AG09319 (cell line): ENCODE results near the gene EHHADH.
A peak's percentile ranks its signal among the peaks of the same experiment; 100 is the strongest.

Experiments used
- DNase-seq: peaks from one replicate; pipeline ENCODE4 v3.0.0-alpha.2; 2010; ENCODE audit warnings: low read depth; ENCODE audit errors: extremely low read depth
- TF ChIP-seq, protein P1 (sequence below): IDR thresholded peaks from 2 replicates; pipeline ENCODE4 v1.5.1; 2011; ENCODE audit warnings: low read depth, mild to moderate bottlenecking, inconsistent platforms, low read length, moderate library complexity

The EHHADH gene

GRCh38 chr3:185208823-185209222, 45.0 kb downstream of the EHHADH start:
- no peak for DNase-seq
- TF ChIP-seq, protein P1, sequence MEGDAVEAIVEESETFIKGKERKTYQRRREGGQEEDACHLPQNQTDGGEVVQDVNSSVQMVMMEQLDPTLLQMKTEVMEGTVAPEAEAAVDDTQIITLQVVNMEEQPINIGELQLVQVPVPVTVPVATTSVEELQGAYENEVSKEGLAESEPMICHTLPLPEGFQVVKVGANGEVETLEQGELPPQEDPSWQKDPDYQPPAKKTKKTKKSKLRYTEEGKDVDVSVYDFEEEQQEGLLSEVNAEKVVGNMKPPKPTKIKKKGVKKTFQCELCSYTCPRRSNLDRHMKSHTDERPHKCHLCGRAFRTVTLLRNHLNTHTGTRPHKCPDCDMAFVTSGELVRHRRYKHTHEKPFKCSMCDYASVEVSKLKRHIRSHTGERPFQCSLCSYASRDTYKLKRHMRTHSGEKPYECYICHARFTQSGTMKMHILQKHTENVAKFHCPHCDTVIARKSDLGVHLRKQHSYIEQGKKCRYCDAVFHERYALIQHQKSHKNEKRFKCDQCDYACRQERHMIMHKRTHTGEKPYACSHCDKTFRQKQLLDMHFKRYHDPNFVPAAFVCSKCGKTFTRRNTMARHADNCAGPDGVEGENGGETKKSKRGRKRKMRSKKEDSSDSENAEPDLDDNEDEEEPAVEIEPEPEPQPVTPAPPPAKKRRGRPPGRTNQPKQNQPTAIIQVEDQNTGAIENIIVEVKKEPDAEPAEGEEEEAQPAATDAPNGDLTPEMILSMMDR = no peak

GRCh38 chr3:185207931-185208746, 45.7 kb downstream of the EHHADH start:
- TF ChIP-seq, protein P1 = no peak
- DNase-seq = peak; percentile 43

DNA sequence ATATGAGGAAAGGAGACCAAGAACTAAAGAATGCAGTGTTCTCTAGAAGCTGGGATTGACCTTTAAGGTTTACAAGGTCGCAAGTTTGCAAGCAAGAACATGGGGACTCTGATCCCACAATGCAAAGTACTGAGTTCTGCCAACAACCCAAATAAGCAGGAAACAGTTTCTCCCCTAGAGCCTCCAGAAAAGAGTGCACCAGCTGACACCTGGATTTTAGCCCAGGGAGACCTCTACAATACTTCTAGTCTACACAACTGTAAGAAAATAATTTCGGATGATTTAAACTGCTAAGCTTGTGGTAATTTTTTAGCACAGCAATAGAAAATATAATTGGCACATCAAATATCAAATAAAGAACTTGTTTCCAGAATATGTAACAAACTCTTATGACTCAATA, 46.4 kb downstream of the EHHADH start:
- TF ChIP-seq, protein P1 = no peak
- no peak for DNase-seq

DNA sequence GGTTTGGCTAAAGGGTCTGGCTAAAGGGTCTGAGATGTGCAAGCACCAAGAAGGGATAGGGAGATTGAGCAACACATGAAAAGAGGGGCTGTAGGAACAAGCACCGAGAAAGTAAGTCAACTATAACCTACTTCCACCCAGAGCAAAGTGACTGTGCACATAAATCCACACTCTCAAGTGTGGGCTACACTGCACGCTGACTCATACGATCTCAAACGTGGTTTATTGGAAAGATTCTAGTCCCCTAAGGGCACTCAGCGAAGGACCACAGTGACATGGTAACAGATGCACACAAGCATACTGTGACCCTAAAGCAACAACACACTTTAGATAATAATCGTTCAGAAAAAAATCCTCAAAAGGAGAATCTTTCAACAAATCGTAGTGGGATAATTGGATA, 48.0 kb downstream of the EHHADH start:
- DNase-seq = no peak
- TF ChIP-seq, protein P1 = no peak

- no peak for DNase-seq
- TF ChIP-seq, protein P1 = no peak
Observed at GRCh38 chr3:185204894-185205293, 49.0 kb downstream of the EHHADH start.

DNA sequence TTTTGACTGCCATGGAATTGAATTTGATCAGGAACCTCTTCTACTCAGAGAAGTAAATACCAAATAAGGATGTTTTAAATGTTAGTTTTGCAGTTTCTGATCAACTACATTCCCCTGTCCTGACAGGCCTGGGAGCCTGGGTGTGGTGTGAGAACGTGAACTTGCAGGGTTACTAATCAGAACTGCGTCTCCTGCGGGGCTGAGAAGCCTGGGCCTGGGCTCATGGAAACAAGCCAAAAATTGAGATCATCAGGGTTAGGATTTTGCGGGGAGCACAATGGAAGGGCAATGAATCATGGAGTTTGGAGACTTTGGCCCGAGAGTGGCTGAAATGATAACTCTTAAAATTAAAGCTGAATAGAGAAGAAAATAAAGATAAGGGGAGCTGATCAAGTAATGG, 53.2 kb downstream of the EHHADH start:
- DNase-seq = no peak
- TF ChIP-seq, protein P1 = no peak

DNA sequence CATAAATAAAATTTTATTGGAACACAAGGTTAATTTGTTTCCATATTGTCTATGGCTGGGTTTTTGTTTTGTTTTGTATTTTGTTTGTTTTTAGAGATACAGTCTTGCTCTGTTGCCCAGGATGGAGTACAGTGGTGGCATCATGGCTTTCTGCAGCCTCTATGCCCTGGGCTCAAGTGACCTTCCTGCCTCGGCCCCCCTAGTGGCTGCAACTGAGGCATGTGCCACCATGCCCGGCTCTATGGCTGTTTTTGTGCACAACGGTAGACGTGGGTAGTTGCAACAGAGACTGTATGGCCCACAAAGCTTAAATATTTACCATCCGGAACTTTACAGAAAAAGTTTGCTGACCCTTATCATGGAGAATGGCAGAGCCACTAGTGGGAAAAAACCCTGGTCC, 54.2 kb downstream of the EHHADH start:
- DNase-seq = no peak
- TF ChIP-seq, protein P1 = no peak
